A549 (cell line): Measurements from ENCODE around the gene XIST.
"Not testable (repeated sequence)": the region's sequence is repeated elsewhere in the genome, so short reads cannot be mapped to it uniquely, and the experiment has no call there.

ENCODE experiments used
- JUN ChIP-seq, 2 experiments: fragments of >200 bp; sonication (Bioruptor Twin); formaldehyde crosslinking; IDR thresholded peaks; 2 replicates in 1 of 2; 3 replicates in 1 of 2; pipeline ENCODE4 v1.6.1; 2016 to 2017
- TF ChIP-seq, protein P1 (sequence below): fragments of 450-650 bp; IDR thresholded peaks from 2 replicates; pipeline ENCODE4 v1.6.1; 2014; ENCODE audit warnings: antibody characterized with exemption
- TF ChIP-seq, protein P2 (sequence below): fragments of >200 bp; sonication (Bioruptor Twin); formaldehyde crosslinking; IDR thresholded peaks from 3 replicates; pipeline ENCODE4 v1.5.1; 2016

DNA sequence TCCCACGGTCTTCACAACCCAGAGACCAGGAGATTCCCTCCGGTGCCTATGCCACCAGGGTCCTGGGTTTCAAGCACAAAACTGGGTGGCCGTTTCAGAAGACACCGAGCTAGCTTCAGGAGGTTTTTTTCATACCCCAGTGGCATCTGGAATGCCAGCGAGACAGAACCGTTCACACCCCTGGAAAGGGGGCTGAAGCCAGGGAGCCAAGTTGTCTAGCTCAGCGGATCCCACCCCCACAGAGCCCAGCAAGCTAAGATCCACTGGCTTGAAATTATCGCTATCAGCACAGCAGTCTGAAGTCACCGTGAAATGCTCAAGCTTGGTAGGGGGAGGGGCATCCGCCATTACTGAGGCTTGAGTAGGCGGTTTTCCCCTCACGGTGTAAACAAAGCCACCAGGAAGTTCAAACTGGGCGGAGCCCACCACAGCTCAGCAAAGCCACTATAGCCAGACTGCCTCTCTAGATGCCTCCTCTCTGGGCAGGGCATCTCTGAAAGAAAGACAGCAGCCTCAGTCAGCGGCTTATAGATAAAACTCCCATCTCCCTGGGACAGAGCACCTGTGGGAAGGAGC lies 40.1 kb upstream of the XIST start:
- TF ChIP-seq, protein P1, sequence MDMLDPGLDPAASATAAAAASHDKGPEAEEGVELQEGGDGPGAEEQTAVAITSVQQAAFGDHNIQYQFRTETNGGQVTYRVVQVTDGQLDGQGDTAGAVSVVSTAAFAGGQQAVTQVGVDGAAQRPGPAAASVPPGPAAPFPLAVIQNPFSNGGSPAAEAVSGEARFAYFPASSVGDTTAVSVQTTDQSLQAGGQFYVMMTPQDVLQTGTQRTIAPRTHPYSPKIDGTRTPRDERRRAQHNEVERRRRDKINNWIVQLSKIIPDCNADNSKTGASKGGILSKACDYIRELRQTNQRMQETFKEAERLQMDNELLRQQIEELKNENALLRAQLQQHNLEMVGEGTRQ = not testable (repeated sequence)
- TF ChIP-seq, protein P2, sequence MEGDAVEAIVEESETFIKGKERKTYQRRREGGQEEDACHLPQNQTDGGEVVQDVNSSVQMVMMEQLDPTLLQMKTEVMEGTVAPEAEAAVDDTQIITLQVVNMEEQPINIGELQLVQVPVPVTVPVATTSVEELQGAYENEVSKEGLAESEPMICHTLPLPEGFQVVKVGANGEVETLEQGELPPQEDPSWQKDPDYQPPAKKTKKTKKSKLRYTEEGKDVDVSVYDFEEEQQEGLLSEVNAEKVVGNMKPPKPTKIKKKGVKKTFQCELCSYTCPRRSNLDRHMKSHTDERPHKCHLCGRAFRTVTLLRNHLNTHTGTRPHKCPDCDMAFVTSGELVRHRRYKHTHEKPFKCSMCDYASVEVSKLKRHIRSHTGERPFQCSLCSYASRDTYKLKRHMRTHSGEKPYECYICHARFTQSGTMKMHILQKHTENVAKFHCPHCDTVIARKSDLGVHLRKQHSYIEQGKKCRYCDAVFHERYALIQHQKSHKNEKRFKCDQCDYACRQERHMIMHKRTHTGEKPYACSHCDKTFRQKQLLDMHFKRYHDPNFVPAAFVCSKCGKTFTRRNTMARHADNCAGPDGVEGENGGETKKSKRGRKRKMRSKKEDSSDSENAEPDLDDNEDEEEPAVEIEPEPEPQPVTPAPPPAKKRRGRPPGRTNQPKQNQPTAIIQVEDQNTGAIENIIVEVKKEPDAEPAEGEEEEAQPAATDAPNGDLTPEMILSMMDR = not testable (repeated sequence)
- TF ChIP-seq JUN (IDR thresholded peaks at IDR 0.05) = not testable (repeated sequence)
